Left colon (tissue), 2 donors: ENCODE results near the gene MAN1A1. TPM values are rescaled to one million over a fixed set of nuclear protein-coding genes. Genes with fewer than 3 reads are reported as not detected.

Experiments
- ATAC-seq: fragments of 200-7000 bp; cut with Tn5 transposase; one replicate; pipeline ENCODE4 v1.9.1; 2020; ENCODE audit warnings: mild to moderate bottlenecking, moderate library complexity
- DNase-seq, 2 donors: peaks; one replicate each; pipeline ENCODE4 v3.0.0-alpha.2; 2020
- intact Hi-C, 2 donors: fragments of 100-400 bp; cut with DNase I in 1 of 2; cut with micrococcal nuclease in 1 of 2; formaldehyde crosslinking; loops; one replicate each; pipeline versions ENCODE4 v1.11.2 to v1.14.0; 2022; cut with DNase I, micrococcal nuclease
- total RNA-seq, 2 donors: library from RNA; stranded (reverse); fragmentation: NEBNext Ultra II Directional; extraction: Animal tissue kit (Norgen Biotek cat#: 25700); gene quantifications; one replicate each; pipeline ENCODE4 v1.2.1, GENCODE V29; 2021
- donor health status: DM: no; HTN: no; CAD: no.
- donor health status: DM: yes; HTN: yes; CAD: no.

Gene MAN1A1
- total RNA-seq, 2 donors from 2014 or later: 68.6 to 94.3 TPM

GRCh38 chr6:119289651-119290050 is 59.9 kb downstream of the MAN1A1 start:
- DNase-seq (no peak), ATAC-seq (no peak)
- intact Hi-C loops: no loop called here

GRCh38 chr6:119285908-119286625 is 63.5 kb downstream of the MAN1A1 start:
- intact Hi-C loops: no loop called here
- no peak for ATAC-seq
- no peak for DNase-seq

- intact Hi-C loops: no loop called here
These were observed 64.6 kb downstream of the MAN1A1 start for GRCh38 chr6:119284861-119285521.

DNA sequence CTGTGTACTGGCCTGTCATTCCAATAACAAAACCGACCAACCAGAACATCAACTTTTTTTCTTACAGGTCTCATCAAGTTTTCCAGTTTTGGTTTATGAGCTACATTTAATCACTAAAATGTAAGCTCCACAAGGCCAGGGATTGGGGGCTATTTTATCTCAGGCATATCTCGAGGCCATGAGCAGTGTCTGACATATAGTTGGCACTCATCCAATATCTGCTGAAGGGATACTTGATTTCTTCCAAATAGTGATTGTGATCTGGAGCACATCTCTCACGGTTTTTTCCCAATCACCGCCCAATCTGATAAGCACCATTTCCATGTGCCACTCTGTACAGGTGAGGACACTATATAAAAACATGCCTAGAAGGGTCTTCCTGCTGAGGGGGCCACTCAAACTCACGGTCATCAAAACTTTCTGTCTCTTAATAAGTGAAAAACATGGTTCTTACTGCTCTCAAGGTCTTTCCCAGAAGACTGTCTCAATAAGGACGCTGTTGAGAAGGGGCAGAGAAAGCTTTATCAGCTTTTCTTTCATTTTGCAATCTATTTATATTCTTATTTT is 65.5 kb downstream of the MAN1A1 start:
- ATAC-seq (no peak), DNase-seq (no peak)
- intact Hi-C loops: no loop called here

More at GRCh38 chr6:119284861-119285521, 64.6 kb downstream of the MAN1A1 start:
- DNase-seq (no peak), ATAC-seq (no peak)

GRCh38 chr6:119283214-119283613 is 66.3 kb downstream of the MAN1A1 start:
- no peak for ATAC-seq
- intact Hi-C loops: no loop called here
- no peak for DNase-seq

- ATAC-seq (no peak), DNase-seq (no peak)
- intact Hi-C loops: no loop called here
These were observed 68.9 kb downstream of the MAN1A1 start for GRCh38 chr6:119280668-119281067.

- DNase-seq: no peak
- intact Hi-C loops: no loop called here
- no peak for ATAC-seq
These were observed 69.5 kb downstream of the MAN1A1 start for GRCh38 chr6:119280080-119280479.

GRCh38 chr6:119278625-119279024 is 70.9 kb downstream of the MAN1A1 start:
- intact Hi-C loops: no loop called here
- no peak for ATAC-seq
- no peak for DNase-seq

GRCh38 chr6:119277052-119277451 is 72.5 kb downstream of the MAN1A1 start:
- DNase-seq: no peak
- no peak for ATAC-seq
- intact Hi-C loops: no loop called here

GRCh38 chr6:119276211-119276610 is 73.3 kb downstream of the MAN1A1 start:
- DNase-seq (no peak), ATAC-seq (no peak)
- intact Hi-C loops: no loop called here

- intact Hi-C loops: no loop called here
- DNase-seq: no peak
- no peak for ATAC-seq
These were observed 75.4 kb downstream of the MAN1A1 start for GRCh38 chr6:119274197-119274595.

GRCh38 chr6:119273272-119274196 is 76.0 kb downstream of the MAN1A1 start:
- no peak for DNase-seq

DNA sequence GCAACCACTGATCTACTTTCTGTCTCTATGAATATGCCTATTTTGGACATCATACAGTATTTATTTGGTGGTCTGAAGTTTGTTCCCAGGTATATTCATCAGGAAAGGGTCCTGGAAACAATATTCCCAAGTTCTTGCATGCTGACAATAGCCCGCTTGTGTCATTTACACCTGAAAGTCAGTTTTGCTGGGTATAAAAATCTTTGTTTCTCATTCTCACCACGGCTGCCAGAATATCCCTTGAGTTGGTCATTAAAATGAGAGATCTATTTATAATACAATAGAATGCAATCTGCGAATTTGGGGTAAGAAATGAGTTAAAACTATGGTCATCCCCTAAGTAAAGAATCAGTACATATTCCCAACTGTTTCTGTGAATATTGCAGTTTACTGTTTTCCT is 79.0 kb downstream of the MAN1A1 start:
- intact Hi-C loops: no loop called here
- no peak for ATAC-seq

More at GRCh38 chr6:119273272-119274196, 76.0 kb downstream of the MAN1A1 start:
- ATAC-seq: no peak
- intact Hi-C loops: no loop called here

DNA sequence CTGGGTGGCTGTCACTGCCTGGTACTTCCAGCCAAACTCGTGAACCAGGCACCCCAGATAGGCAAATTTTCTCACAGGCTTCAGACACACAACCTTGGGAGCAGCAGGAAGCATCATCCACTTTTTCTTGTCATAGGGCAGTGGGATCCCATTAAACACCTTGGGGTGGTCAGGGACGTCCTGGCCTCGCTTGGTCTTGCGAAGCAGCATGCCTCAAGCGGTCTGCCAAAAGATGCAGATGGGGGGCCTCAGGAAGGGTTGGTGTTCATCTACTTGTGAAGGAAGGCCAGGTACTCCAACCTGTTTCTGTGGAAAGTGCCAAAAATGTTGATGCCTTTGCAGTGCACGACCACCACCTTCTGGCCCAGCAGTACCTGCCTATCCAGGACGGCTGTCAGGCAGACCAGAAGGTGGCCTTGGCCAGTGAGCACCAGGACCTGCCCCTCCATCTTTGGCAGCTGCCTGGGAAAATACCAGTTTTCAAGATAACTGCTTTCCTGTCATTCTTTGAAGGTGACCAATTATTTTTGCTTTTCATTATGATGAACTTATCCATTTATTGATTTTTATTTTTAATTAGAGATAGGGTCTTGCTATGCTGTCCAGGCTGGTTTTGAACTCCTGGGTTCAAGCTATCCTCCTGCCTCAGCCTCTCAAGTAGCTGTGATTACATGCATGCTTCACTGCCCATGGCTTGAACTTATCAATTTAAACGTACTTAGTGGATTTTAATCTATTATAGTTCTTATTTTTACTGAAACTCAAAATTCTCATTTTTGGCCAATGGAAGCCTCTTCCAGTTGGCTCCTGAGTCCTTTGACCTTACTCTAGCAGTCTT is 80.1 kb downstream of the MAN1A1 start:
- DNase-seq (no peak), ATAC-seq (no peak)
- intact Hi-C loops: no loop called here

More for the DNA sequence above, 79.0 kb downstream of the MAN1A1 start:
- DNase-seq: no peak

DNA sequence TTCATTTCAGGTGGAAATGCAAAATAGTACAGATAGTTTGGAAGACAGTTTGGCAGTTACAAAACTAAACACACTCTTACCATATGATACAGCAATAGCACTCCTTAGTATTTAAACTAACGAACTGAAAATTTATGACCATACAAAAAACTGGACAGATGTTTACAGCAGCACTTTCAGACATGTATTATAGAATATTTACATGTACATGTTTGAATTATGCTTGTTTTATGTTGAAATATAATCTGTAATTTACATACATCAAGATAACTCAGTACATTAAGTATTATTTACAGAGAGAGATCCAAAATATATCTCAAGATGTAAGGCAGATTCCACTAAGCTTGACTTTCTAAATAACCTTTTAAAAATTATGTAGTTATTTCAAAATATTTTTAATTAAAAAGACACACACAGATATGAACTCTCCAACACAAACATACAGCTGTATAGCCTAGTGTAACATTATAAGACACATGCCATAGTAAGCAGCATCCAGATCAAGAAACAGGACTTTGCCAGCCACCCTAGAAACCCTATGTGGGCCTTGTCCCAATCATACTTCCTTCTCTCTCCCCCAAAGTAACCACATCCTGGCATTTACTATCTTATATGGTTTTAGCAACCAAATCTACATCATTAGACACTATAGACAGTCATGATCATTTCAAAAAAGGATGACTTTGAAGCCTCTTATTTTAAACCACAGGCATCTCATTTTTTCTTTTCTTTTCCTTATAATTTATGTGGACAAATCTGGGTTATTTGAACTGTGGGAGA is 82.2 kb downstream of the MAN1A1 start:
- ATAC-seq (no peak), DNase-seq (no peak)
- intact Hi-C loops: no loop called here

DNA sequence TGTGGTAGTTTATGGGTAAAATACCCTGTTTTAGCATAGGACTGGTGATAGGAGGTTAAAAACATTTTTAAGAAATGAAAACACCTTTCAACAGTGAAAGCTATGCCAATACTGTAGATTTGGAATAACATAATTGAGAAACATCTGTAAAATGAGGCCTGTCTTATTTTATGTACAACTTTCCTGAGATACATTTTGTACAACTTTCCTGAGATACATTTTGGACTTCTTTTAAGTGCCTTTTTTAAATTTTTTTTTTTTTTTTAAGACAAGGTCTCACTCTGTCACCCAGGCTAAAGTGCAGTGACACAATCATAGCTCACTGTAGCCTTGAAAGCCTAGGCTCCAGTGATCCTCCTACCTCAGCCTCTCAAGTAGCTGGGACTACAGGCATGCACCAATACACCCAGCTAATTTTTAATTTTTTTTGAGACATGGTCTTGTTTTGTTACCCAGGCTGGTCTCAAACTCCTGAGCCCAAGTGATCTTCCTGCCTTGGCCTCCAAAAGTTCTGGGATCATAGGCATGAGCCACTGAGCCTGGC is 84.6 kb downstream of the MAN1A1 start:
- intact Hi-C loops: no loop called here
- no peak for ATAC-seq
- DNase-seq: no peak

GRCh38 chr6:119262612-119263011 is 86.9 kb downstream of the MAN1A1 start:
- intact Hi-C loops: no loop called here
- DNase-seq: no peak
- ATAC-seq: no peak

DNA sequence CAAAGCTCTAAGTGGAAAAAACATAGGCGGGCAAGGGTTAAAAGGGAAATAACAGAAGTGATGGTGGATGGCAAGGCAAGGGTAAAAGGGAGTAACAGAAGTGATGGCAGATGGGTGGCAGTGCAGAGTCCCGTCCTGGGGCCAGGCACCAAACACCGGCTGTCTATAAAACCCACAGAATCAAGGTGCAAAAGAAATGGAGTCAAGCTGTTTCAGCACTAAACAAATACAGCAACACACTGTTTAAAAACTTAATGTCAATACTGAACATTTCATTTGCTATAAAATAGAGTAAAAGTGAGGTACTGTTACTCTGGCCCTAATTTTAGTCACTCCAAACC is 87.6 kb downstream of the MAN1A1 start:
- no peak for DNase-seq
- no peak for ATAC-seq
- intact Hi-C loops: no loop called here
